CD4-positive, alpha-beta T cell treated with Interleukin-6 at 100 ng/mL for 8 hours (primary cell): ENCODE measurements around the gene GOLIM4.
"Not testable (repeated sequence)": the region's sequence is repeated elsewhere in the genome, so short reads cannot be mapped to it uniquely, and the experiment has no call there.

Experiments
- DNase-seq: peaks from one replicate; pipeline ENCODE4 v3.0.0-alpha.2; 2020; ENCODE audit warnings: mixed read lengths, low spot score

The GOLIM4 gene

DNA sequence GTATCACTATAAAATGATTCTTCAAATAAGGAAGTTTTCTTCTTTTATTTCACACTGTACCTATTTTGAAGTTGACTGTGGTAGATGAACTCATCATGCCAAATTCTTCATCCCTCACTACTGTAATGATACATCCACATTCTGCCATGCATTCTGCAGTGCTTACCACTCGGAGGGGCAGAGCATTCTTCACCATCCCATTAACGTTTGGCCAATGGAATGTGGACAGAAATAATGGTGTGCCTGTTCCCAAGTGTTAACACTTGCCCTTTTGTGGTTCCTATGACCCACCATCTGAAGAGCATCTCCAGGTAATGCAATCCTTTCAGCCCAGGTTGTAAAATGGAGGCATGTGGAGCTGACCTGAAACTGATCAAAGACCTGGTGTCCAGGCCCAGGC is 18.6 kb downstream of the GOLIM4 start:
- no peak for DNase-seq

DNA sequence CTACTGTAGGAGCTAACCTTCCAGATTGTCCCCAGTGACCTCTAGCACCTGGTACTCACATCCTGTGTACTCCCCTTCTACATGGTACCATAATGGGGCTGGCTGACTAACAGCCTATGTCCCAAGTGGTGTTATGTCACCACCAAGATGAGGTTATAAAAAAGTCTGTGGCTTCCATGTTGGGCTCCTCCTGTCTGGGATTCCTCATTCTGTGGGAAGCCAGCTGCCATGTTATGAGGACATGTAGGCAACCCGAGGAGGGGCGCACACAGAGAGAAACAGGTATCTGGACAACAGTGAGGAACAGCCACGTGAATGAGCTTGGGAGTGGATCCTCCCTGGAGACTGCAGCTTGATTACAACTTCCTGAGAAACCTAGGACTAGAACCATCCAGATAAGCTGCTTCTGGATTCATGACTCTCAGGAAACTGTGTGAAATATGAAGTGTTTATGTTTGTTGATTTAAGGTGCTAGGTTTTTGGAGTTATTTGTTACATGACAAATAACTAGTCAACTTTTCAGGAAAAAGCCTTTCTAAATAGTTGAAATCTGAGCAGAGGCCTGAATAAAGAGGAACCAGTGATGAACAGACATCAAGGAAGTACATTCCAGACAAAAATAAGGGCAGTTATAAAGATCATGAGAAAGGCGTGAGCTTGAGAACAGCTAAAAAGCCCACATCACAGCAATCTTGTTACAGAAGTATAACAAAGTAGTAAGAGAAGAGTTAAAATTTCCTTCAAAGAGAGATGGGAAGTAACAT is 21.7 kb downstream of the GOLIM4 start:
- no peak for DNase-seq

DNA sequence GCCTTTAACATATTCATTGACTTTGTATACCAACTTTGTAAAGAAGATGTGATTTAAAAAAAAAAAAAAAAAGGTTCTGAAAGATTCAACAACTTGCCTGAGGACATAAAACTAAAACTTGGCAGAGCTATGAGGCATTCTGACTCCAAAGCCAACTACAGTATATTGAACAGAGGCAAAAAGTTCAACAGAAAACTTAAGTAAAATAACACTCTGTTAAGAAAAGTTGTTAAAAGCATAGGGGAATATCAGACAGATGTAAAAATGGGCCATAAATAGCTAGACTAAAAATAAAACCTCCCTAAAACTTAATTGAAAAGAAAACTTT is 23.4 kb downstream of the GOLIM4 start:
- no peak for DNase-seq

DNA sequence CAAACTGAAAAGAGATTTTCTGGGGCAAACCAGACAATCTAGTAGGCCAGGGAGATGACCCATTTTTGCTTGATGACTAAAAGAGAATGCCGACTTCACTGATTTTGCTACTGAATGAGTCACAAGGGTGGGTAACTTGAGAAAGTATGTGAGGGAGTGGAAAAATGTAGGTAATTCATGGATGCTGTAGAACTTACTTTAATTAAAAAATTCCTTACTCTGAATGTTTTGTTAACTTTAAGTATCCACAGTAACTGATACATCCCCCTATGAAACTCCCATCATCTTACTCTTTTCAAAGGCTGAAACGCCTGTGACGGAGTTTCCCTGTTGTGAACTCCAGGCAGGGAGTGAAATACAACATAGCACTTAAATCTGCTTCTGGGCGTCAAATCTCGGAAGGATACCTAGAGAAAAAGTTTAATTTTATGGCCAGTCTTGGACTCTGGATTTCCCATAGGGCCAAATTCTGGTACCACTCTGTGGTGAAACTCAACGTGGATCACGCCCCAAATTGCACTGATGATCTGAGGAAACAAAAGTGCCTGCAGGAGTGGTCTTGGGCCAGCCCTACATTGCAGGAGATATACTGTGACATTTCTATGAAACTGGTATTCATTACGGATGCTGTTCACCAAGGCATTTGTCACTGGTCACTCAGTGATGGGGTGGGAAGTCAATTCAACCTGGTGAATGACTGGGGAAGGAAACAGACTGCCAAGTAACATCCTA is 24.0 kb downstream of the GOLIM4 start:
- DNase-seq = no peak

DNA sequence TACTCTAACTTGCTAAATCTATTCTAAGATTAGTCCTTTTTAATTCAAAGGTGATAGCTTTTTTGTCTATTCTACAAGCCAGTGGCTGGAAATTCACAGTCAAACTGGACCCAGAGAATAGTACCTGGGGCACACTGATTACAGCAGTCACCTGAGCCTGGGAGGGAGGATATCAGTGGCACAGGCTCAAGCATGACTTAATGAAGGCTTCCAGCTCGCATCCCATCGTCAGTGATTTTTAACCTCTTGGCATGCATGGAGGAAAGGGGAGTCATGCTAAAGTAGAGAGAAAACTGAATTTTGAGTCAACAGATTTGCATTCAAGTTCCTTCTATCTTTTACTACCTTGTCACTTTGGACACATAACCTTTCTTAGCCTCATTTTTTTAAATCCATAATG is 24.8 kb downstream of the GOLIM4 start:
- no peak for DNase-seq

DNA sequence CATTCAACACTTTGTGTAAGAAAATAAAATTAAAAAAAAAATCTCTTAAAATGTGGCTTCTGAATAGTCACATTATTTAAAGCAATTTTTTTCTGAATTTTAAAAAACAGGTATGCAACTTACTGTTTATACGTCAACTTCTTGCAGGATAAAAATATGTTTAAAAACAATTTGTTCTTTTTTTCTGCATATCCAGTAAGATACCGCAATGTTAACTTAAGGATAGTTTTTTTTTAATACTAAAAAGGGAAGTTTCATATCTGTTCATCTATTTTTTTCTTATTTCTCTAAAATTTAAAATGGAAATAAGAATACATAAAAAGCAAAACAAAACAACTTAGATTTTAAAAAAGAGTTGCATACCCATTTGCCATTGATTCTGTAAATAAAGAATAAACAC is 27.4 kb downstream of the GOLIM4 start:
- no peak for DNase-seq

DNA sequence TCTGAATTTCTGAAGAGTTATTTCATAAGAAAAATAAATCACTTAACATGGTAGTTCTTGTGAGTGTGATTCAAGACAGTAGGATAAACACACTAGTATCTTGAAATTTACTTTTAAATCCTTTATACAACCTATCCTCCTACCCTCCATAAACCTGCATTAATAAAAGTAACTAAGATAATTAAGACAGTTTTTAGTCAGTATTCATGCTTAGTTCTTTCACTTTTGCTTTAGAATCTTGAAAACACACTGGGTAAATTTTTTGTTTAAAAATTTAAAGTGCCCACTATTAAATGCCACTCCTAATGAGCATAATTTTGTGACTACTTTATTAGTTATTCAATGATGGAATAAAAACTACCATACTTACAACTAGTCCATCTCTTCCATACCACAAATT is 28.8 kb downstream of the GOLIM4 start:
- no peak for DNase-seq

DNA sequence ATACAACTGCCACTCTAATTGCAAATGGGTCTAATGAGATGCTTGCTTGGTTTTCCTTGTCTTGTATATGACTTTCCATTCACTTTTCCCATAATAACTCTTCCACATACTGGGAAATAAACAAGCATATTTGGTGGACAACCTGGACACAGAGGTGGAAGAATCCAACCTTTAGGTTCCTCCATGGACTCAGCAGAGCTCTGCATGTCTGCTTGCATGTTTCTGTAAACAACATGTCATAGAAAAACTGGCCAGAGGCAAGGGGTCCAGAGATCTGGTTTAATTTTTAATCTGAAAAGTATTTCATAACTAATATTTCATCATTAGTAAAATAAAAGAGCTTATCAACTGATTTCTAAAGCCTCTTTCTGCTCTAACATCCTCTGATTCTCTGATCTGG is 30.2 kb downstream of the GOLIM4 start:
- no peak for DNase-seq

DNA sequence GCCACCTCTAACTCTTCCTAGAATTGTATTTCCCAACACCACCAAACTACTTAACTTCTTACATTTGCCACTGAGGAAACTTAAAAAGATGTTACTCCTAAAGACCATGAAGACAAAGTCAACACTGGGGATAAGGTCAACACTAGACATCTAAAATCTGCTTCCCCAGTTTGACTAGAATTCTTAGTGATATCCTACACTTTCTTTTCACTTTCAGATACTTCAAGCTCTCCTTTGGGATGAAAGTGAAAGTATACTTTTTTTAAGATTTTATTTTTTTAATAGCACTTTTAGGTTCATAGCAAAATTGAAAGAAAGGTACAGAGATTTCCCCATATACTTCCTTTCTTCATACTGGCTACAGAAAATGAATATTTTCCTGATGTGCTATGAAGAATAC is 32.6 kb downstream of the GOLIM4 start:
- DNase-seq = no peak

DNA sequence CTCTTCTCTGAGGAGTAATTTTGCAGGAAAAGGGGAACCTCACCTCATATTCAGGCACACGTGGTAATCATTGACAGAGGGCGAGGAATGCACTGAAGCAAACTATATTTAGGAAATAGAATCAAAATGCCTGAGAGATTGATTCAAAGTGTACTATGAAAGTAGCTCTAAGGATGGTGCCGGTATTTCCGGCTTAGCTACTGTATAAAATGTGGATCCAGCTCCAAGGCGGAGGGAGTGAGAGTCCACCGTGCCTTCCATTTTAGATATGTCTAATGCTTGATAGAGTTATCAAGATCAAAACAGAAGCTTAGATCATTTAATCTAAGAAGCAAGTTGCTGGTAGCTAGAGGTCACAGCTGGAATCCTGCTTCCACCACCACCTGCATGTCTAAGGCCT is 33.0 kb downstream of the GOLIM4 start:
- DNase-seq = no peak

DNA sequence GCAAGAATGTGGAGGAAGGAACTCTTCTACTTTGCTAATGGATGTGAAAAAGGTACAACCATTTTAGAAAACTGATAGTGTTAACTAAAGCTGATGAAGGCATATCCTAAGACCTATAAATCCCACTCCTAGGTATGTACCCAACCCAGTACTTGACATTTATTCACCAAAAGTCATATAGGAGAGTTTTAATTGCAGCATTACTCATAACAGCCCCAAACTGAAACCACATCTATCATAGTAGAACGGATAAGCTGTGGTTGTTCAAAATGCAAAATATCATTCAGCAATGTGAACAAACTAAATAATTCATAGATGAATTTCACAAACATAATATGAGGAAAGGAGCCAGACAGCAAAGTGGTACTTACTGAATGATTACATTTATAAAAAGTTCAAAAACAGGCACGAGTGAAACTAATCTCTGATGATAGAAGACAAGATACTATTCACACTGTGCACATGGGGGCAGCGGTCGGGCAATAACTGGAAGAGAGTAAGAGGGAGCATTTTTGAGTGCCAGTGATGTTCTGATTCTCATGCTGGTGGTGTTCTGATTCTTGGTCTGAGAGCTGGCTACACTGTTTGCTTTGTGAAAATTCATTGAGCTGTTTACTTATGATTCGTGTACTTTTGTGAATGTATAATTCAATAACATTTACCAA is 34.3 kb downstream of the GOLIM4 start:
- no peak for DNase-seq

DNA sequence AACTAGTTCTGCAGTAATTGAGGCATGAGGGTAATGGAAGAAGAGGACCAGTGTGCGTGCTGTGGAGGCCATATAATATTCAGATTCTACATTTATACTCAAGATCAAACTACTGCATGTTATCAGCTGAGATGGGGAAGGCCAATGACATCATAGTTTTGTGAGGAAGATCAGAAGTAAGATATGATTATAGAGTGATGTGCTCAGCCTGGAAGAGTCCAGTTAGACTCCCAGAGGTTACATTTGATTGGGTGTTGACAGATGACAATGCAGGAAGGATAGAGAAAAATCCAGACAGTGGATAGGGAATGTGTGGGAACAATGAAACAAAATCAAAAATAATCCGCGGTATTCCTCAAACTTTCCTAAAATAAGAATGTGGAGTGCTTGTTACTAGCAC is 35.4 kb downstream of the GOLIM4 start:
- no peak for DNase-seq

DNA sequence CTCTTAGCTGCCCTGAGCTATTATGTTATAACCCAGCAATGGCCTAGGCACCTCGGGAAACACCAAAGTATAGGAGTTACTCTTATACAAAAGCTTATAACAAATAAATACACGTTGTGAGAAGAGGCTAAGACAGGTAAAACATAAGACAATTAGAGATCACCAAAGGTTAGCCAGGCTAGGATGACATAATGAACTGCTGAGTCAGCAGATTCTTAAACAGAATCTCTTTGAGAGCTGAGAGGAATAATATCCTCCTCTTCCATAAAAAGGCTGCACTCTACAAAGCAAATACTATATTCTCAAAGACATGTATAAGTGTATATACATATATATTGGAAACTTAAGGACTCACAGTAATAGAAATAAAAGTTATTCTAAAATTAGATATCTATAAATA is 37.2 kb downstream of the GOLIM4 start:
- no peak for DNase-seq

DNA sequence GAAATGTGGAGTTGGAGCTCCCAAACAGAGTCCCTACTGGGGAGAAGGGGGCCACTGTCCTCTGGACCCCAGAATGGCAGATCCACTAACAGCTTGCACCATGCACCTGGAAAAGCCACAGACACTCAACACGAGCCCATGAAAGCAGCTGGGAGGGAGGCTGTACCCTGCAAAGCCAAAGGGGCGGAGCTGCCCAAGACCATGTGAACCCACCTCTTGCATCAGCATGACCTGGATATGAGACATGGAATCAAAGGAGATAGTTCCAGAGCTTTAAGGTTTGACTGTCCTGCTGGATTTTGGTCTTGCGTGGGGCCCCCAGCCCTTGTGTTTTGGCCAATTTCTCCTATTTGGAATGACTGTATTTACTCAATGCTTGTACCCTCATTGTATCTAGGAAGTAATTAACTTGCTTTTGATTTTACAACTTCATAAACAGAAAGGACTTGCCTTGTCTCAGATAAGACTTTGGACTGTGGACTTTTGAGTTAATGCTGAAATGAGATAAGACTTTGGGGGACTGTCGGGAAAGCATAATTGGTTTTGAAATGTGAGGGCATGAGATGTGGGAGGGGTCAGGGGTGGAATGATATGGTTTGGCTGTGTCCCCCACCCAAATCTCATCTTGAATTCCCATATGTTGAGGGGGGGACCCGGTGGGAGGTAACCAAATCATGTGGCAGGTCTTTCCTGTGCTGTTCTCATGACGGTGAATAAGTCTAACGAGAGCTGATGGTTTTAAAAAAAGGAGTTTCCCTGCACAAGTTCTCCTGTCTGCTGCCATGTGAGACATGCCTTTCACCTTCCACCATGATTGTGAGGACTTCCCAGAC is 39.1 kb downstream of the GOLIM4 start:
- DNase-seq = not testable (repeated sequence)

DNA sequence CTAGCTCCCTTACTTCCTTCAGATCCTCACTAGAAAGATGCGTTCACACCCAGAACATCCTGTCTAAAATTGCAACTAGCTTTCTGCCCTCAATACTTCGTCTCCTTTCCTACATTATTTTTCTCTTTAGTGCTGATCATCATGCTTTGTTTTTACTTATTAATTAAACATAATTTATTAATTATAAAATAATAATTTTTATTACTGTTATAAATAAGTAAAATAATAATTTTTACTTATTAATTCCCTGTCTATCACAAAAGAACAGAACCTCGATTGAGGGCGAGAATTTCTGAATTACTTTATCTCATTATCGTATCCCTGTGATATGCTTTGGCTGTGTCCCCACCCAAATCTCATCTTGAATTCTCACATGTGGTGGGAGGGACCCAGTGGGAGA is 41.3 kb downstream of the GOLIM4 start:
- no peak for DNase-seq

DNA sequence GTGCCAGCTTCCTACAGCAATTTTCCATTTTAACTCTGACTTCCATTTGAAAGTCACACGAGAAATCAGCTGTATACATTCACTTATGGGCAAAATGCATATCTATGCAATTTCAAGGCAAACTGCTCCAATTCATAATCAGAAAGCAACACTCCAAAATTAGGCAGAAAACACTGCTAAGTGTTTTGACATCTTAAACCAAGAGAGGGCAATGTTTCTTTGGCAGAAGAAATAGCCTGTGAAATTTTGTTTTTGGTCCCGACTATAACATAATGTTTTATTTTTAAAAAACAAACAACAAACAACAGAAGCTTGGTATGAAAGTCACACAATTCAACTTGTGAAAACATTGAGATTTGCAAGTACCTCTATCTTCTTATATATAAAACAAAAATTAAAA is 42.6 kb downstream of the GOLIM4 start:
- DNase-seq = no peak

DNA sequence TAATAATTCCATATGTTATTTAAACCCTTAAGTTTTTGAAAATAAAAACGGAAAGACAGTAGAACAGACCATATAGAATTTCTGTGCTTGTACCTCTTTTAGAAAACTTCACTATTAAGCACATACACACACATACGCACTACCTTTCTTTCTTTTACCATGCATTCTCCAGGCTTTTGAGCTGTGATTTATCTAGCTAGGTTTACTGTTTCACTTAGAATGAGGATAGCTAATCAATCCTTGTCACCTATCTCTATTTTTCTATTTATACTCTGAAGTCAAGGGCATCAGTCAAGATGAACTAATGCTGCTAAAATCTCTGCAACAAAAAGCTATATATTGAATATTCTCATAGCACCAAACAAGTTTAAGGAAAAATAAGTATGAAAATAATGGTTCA is 43.2 kb downstream of the GOLIM4 start:
- no peak for DNase-seq

DNA sequence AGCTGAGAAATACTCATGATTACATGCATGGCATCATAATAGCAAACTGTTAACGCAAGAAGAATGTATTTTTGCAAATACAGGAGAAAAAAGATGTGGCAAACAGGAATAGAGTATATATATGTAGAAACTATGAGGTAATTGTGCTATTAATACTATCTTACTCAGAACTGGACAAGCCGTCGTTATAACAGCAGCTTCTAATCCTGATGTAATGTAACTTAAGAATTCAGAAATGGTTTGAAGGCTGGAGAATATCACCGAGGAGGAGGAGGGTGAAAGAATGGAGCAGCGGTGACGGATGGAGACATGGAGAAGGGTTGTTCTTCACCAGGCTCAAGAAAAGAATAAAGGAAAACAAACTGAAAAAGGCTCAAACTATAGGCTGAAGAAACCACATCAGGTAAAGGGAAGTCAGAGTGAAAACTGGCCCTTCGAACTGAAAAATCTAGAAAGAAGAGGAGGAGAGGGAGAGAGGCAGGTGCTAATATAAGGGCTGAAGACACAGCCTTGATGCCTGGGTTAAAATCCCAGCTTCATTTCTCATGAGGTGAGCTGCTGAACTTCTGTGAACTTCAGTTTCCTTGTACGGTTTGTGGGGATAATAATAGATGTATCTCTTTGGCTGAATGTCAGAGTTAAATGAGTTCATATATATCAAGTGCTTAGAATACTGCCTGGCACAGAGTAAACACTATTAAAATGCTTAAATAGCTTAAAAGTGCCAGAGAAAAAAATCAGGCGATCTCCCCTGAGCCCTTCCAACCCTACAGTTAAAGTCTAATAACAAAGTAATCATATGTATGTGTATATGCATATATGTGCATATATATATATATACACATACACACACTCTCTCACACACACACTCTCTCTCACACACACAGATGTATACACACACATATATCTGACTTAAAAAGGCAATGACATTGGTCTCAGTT is 43.9 kb downstream of the GOLIM4 start:
- no peak for DNase-seq

DNA sequence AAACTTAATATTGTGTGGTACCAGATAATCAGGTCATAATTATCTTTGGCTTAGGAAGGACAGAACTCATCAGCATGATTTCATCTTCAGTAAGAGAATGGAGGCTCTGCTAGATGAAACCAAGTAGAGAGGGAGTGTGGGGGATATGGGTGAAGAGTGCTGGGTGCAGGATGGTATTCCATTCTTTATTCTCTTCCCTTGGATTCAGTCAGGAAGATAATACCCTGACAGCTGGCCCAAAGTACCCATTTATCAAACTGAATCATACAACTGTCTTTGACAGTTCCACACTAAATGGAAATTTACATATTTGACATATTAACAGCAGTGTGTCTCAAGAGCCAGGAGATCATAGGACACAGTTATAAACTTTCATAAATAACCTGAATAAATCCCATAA is 44.7 kb downstream of the GOLIM4 start:
- DNase-seq = no peak

DNA sequence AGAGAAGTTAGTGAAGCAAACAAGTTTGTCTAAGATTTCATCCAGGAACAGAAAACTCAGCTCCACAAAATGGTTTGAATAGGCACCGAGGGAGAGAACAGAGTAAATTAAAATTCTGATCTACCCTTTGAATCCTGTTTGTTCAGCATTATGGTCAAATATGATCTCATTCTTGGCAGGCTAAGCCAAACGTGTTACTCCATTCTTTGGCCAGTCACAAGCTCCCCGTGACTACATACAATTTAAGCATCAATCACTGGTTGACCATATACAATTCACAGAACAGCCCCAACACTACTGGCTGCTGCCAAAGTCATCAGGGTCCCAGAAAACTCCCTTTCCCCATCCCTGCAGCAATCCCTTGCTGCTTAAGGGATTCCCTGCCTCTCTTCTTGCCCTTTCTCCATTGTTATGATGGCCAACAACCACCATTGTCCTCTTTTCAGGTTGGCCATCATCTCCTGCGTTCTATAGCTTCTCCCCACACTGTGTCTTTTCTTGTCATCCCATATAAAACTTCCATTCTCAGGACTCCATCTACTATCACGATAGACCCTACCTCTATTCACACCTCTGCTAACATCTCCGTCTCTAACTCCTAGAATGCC is 46.3 kb downstream of the GOLIM4 start:
- DNase-seq = no peak
